GM19467 (cell line): ENCODE measurements around the gene GPC3.
"Not testable (repeated sequence)": the region's sequence is repeated elsewhere in the genome, so short reads cannot be mapped to it uniquely, and the experiment has no call there.

ENCODE experiments used
- ATAC-seq: cut with Tn5 transposase; IDR thresholded peaks from one replicate; pipeline ENCODE4 v1.9.1; 2021; ENCODE audit warnings: mild to moderate bottlenecking, moderate library complexity; ENCODE audit not compliant: unreplicated experiment

GPC3 gene

GRCh38 chrX:133633162-133633561 is 352.2 kb downstream of the GPC3 start:
- no peak for ATAC-seq

- no peak for ATAC-seq
These were observed 355.0 kb downstream of the GPC3 start for GRCh38 chrX:133630362-133630761.

- no peak for ATAC-seq
These were observed 357.7 kb downstream of the GPC3 start for GRCh38 chrX:133627673-133628072.

- ATAC-seq = not testable (repeated sequence)
These were observed 364.0 kb downstream of the GPC3 start for GRCh38 chrX:133621384-133621783.

- ATAC-seq = no peak
These were observed 373.7 kb downstream of the GPC3 start for GRCh38 chrX:133611676-133612075.

GRCh38 chrX:133610056-133610455 is 375.3 kb downstream of the GPC3 start:
- no peak for ATAC-seq

GRCh38 chrX:133609166-133609565 is 376.2 kb downstream of the GPC3 start:
- no peak for ATAC-seq

- no peak for ATAC-seq
These were observed 377.0 kb downstream of the GPC3 start for GRCh38 chrX:133608406-133608805.

GRCh38 chrX:133607419-133608348 is 377.7 kb downstream of the GPC3 start:
- ATAC-seq = no peak

- ATAC-seq = no peak
These were observed 378.4 kb downstream of the GPC3 start for GRCh38 chrX:133606990-133607389.

- no peak for ATAC-seq
These were observed 380.6 kb downstream of the GPC3 start for GRCh38 chrX:133604801-133605200.

- ATAC-seq = no peak
These were observed 382.5 kb downstream of the GPC3 start for GRCh38 chrX:133602881-133603280.

GRCh38 chrX:133601116-133601515 is 384.3 kb downstream of the GPC3 start:
- no peak for ATAC-seq

GRCh38 chrX:133600536-133600935 is 384.9 kb downstream of the GPC3 start:
- no peak for ATAC-seq

- no peak for ATAC-seq
These were observed 386.6 kb downstream of the GPC3 start for GRCh38 chrX:133598601-133599335.

GRCh38 chrX:133594156-133594555 is 391.2 kb downstream of the GPC3 start:
- ATAC-seq = no peak

- ATAC-seq = no peak
These were observed 391.9 kb downstream of the GPC3 start for GRCh38 chrX:133593531-133593930.

- ATAC-seq = no peak
These were observed 394.5 kb downstream of the GPC3 start for GRCh38 chrX:133590703-133591505.

- ATAC-seq = no peak
These were observed 396.6 kb downstream of the GPC3 start for GRCh38 chrX:133588827-133589226.

- no peak for ATAC-seq
These were observed 397.6 kb downstream of the GPC3 start for GRCh38 chrX:133587818-133588217.

GRCh38 chrX:133587071-133587470 is 398.3 kb downstream of the GPC3 start:
- no peak for ATAC-seq
